ENCODE measurements around the gene ZNF710.
"Not testable (repeated sequence)": the region's sequence is repeated elsewhere in the genome, so short reads cannot be mapped to it uniquely, and the experiment has no call there.

Gene ZNF710

GRCh38 chr15:90101969-90102890 is 101.1 kb downstream of the ZNF710 start, which contains the start of gene IDH2:
IDH2 (minus strand) TSS chr15:90102468; CDS start chr15:90102390, 78 bp downstream.
- peak; percentile 84 for DNase-seq (ENCODE audit: low read depth)
- no peak for TF ChIP-seq CTCF (IDR thresholded peaks at IDR 0.05; ENCODE audit: insufficient read depth, low read depth, low read length, missing control alignments)
- peak within 1 kb of the TSS; percentile 54 for H3K4me3 ChIP-seq (ENCODE audit: low read length)

GRCh38 chr15:90103701-90104329 is 102.7 kb downstream of the ZNF710 start:
- no peak for TF ChIP-seq CTCF (IDR thresholded peaks at IDR 0.05; ENCODE audit: insufficient read depth, low read depth, low read length, missing control alignments)
- DNase-seq (ENCODE audit: low read depth), result no peak
- no peak overlapping the region for H3K4me3 ChIP-seq (ENCODE audit: low read length)

- TF ChIP-seq CTCF (IDR thresholded peaks at IDR 0.05; ENCODE audit: insufficient read depth, low read depth, low read length, missing control alignments), result no peak
Measured at GRCh38 chr15:90104551-90104950, 103.4 kb downstream of the ZNF710 start.

GRCh38 chr15:90105521-90105920 is 104.4 kb downstream of the ZNF710 start:
- no peak overlapping the region for H3K4me3 ChIP-seq (ENCODE audit: low read length)
- DNase-seq (ENCODE audit: low read depth), result no peak
- TF ChIP-seq CTCF (IDR thresholded peaks at IDR 0.05; ENCODE audit: insufficient read depth, low read depth, low read length, missing control alignments), result no peak

More at GRCh38 chr15:90104551-90104950, 103.4 kb downstream of the ZNF710 start:
- H3K4me3 ChIP-seq (ENCODE audit: low read length), result peak overlapping the region; percentile 8
- peak; percentile 75 for DNase-seq (ENCODE audit: low read depth)

GRCh38 chr15:90106522-90107117 is 105.5 kb downstream of the ZNF710 start:
- TF ChIP-seq CTCF (IDR thresholded peaks at IDR 0.05; ENCODE audit: insufficient read depth, low read depth, low read length, missing control alignments), result no peak
- H3K4me3 ChIP-seq (ENCODE audit: low read length), result no peak overlapping the region
- DNase-seq (ENCODE audit: low read depth), result peak; percentile 80

GRCh38 chr15:90108038-90108437 is 106.9 kb downstream of the ZNF710 start:
- H3K4me3 ChIP-seq (ENCODE audit: low read length); DNase-seq (ENCODE audit: low read depth): not testable (repeated sequence)

- peak; percentile 25 for DNase-seq (ENCODE audit: low read depth)
- H3K4me3 ChIP-seq (ENCODE audit: low read length), result not testable (repeated sequence)
Measured at GRCh38 chr15:90109163-90109751, 108.1 kb downstream of the ZNF710 start.
